Measurements from ENCODE around the gene PDE8A. TPM values are rescaled to one million over a fixed set of nuclear protein-coding genes. Genes with fewer than 3 reads are reported as not detected.
A peak's percentile ranks its signal among the peaks of the same experiment; 100 is the strongest.

Gene PDE8A
- total and polyA plus RNA-seq, 2 donors (not counting 3 experiments of a cell fraction or from before 2014, with no cell fraction given): 21.3 to 45.7 TPM

- FAIRE-seq (peak; percentile 89), DNase-seq (ENCODE audit: low read depth, low spot score) (peak; percentile 84)
- Histone ChIP-seq H4K20me1 (replicated peaks; ENCODE audit: control insufficient read depth, extremely low read depth, insufficient read depth, low read length) (no peaks in the 10 kb centered on the region), H3K27ac (ENCODE audit: insufficient read depth, low read depth, low read length) (no peak overlapping the region), H3K4me3 (replicated peaks in 1 of 3; ENCODE audit: insufficient read depth in 1 of 3, low read depth in 1 of 3, low read length in 3 of 3) (no peak overlapping the region), H3K79me2 (ENCODE audit: control insufficient read depth, insufficient read depth, low read length) (no peaks in the 10 kb centered on the region), H3K9me3 (replicated peaks; ENCODE audit: control insufficient read depth, insufficient read depth, low read length) (no peaks in the 10 kb centered on the region), H3K4me2 (ENCODE audit: insufficient read depth, low read length) (peak overlapping the region; percentile 2), H3K36me3 (ENCODE audit: control insufficient read depth in 2 of 2, extremely low read depth in 1 of 2, insufficient read depth in 2 of 2, low read length in 2 of 2) (no peaks in the 10 kb centered on the region), H3K9me1 (replicated peaks; ENCODE audit: control insufficient read depth, extremely low read depth, insufficient read depth, low read length) (no peaks in the 10 kb centered on the region), H3K27me3 (ENCODE audit: control insufficient read depth in 2 of 2, insufficient read depth in 2 of 2, low read length in 2 of 2) (no peaks in the 10 kb centered on the region), H3K4me1 (ENCODE audit: control insufficient read depth, extremely low read depth, insufficient read depth, low read length) (peaks cover 24% of the 10 kb centered on the region), H3K9ac (replicated peaks; ENCODE audit: extremely low read depth, insufficient read depth, low read length) (no peak overlapping the region), H2AFZ (ENCODE audit: low read depth, low read length) (peak overlapping the region; percentile 85)
- TF ChIP-seq POLR2A (IDR thresholded peaks at IDR 0.05; ENCODE audit: low read depth, low read length) (no peak), CTCF (IDR thresholded peaks at IDR 0.05; ENCODE audit: extremely low read depth in 1 of 2, insufficient read depth in 1 of 2, low read depth in 1 of 2, low read length in 2 of 2) (peak; percentile 80 to 91)
- POLR2A ChIA-PET: interaction anchor here (1.0 kb wide), 1 partner anchor 26 kb away, joined by 3 read pairs; no protein-coding TSS in a partner anchor
- intact Hi-C loops (cut with micrococcal nuclease) (loop anchor here (1.0 to 2.0 kb wide), 4 partner anchors 26 to 214 kb away; partner anchors contain the start of gene PDE8A), dilution Hi-C loops (cut with MboI; ENCODE audit: extremely low pct_ligation_motif_present, low sequenced_read_pairs) (loop anchor here (25.0 kb wide), 1 partner anchor 118 kb away; no protein-coding TSS in a partner anchor)
- no TSS peak for BruUV-seq (replicated peaks)
- CTCF ChIA-PET: interaction anchor here (0.6 to 5.4 kb wide), 43 partner anchors 8 to 367 kb away, joined by 3 to 92 read pairs (median 4); partner anchors contain the start of genes PDE8A and ZSCAN2
These were observed 26.4 kb upstream of the PDE8A start for GRCh38 chr15:84955089-84955848.

- Histone ChIP-seq H3K4me2 (ENCODE audit: insufficient read depth, low read length) (peak overlapping the region; percentile 2), H3K9ac (replicated peaks; ENCODE audit: extremely low read depth, insufficient read depth, low read length) (no peak overlapping the region), H3K36me3 (ENCODE audit: control insufficient read depth in 2 of 2, extremely low read depth in 1 of 2, insufficient read depth in 2 of 2, low read length in 2 of 2) (no peaks in the 10 kb centered on the region), H2AFZ (ENCODE audit: low read depth, low read length) (peak overlapping the region; percentile 85), H4K20me1 (replicated peaks; ENCODE audit: control insufficient read depth, extremely low read depth, insufficient read depth, low read length) (no peaks in the 10 kb centered on the region), H3K27me3 (ENCODE audit: control insufficient read depth in 2 of 2, insufficient read depth in 2 of 2, low read length in 2 of 2) (no peaks in the 10 kb centered on the region), H3K27ac (ENCODE audit: insufficient read depth, low read depth, low read length) (no peak overlapping the region), H3K4me3 (replicated peaks in 1 of 3; ENCODE audit: insufficient read depth in 1 of 3, low read depth in 1 of 3, low read length in 3 of 3) (no peak overlapping the region), H3K9me1 (replicated peaks; ENCODE audit: control insufficient read depth, extremely low read depth, insufficient read depth, low read length) (no peaks in the 10 kb centered on the region), H3K79me2 (ENCODE audit: control insufficient read depth, insufficient read depth, low read length) (no peaks in the 10 kb centered on the region), H3K9me3 (replicated peaks; ENCODE audit: control insufficient read depth, insufficient read depth, low read length) (no peaks in the 10 kb centered on the region), H3K4me1 (ENCODE audit: control insufficient read depth, extremely low read depth, insufficient read depth, low read length) (peaks cover 25% of the 10 kb centered on the region)
- no TSS peak for BruUV-seq (replicated peaks)
- ChIA-PET POLR2A (interaction anchor here (0.7 kb wide), 1 partner anchor 8 kb away, joined by 3 read pairs; no protein-coding TSS in a partner anchor), CTCF (interaction anchor here (1.3 to 5.4 kb wide), 4 partner anchors 16 to 139 kb away, joined by 3 to 70 read pairs (median 20); no protein-coding TSS in a partner anchor)
- FAIRE-seq: no peak
- no peak for DNase-seq (ENCODE audit: low read depth, low spot score)
- TF ChIP-seq MAX (IDR thresholded peaks at IDR 0.05; ENCODE audit: insufficient read depth, insufficient read length): no peak
- no peak for TF ChIP-seq GATA2 (IDR thresholded peaks at IDR 0.05; ENCODE audit: insufficient read depth, insufficient read length, low read depth, low read length)
- no peak for TF ChIP-seq POLR2A (IDR thresholded peaks at IDR 0.05; ENCODE audit: low read depth, low read length)
- TF ChIP-seq EZH2 (IDR thresholded peaks at IDR 0.05; ENCODE audit: borderline replicate concordance, low read depth, low read length, severe bottlenecking): no peak
- no peak for TF ChIP-seq MYC (IDR thresholded peaks at IDR 0.05; ENCODE audit: low read depth, low read length)
- no peak for TF ChIP-seq JUN (IDR thresholded peaks at IDR 0.05; ENCODE audit: borderline replicate concordance, insufficient read depth, insufficient read length, low read depth)
- no peak for TF ChIP-seq FOS (IDR thresholded peaks at IDR 0.05; ENCODE audit: borderline replicate concordance, insufficient read depth, low read length)
- TF ChIP-seq POLR2AphosphoS5 (IDR thresholded peaks at IDR 0.05; ENCODE audit: insufficient read depth, low read depth, low read length): no peak
- no peak for TF ChIP-seq CTCF (IDR thresholded peaks at IDR 0.05; ENCODE audit: extremely low read depth in 1 of 2, insufficient read depth in 1 of 2, low read depth in 1 of 2, low read length in 2 of 2)
- intact Hi-C loops (cut with micrococcal nuclease): no loop called here
- dilution Hi-C loops (cut with MboI; ENCODE audit: extremely low pct_ligation_motif_present, low sequenced_read_pairs): loop anchor here (25.0 kb wide), 1 partner anchor 119 kb away; no protein-coding TSS in a partner anchor
These were observed 25.5 kb upstream of the PDE8A start for GRCh38 chr15:84956199-84956598.
